ENCODE results near the gene ANKDD1B.

Gene ANKDD1B

GRCh38 chr5:75616971-75617621 lies 5.8 kb downstream of the ANKDD1B start:
- no peak for DNase-seq (ENCODE audit: low read depth)

GRCh38 chr5:75617736-75618352 lies 6.6 kb downstream of the ANKDD1B start:
- DNase-seq (ENCODE audit: low read depth) = no peak

DNA sequence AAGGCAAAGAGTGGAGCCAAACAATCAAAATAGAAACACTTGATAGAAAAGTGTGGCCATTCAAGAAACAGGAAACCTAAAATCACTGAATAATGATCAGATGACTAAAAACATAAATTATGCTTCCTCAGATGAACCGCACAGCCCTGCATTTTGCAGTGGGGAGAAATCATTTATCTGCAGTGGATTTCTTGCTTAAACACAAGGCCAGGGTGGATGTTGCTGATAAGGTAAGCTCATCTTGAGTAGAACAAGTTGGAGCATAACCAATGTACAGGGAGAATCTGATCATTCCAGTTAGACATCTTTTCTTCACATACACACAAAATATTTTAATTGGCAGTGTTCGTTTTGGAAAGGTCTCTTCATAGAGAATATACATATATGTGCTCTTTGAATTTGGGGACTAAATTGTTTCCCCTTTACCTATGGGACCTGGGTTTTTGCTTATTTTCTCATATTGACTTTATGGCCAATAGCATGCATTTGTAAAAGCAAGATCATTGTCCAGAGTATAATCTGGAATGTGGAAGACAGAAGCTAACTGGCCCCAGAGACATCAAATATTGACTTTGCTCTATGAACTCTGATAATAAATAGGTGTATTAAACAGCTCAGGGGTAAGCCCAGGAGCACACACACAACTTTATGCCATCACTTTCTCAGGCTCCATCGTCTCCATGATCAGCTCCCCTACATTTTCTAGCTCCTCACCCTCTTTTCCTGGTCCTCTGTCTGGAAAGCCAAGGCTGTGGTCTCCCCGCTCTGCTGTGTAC lies 9.1 kb downstream of the ANKDD1B start:
- DNase-seq (ENCODE audit: low read depth) = no peak

GRCh38 chr5:75622564-75622963 lies 11.3 kb downstream of the ANKDD1B start:
- no peak for DNase-seq (ENCODE audit: low read depth)

DNA sequence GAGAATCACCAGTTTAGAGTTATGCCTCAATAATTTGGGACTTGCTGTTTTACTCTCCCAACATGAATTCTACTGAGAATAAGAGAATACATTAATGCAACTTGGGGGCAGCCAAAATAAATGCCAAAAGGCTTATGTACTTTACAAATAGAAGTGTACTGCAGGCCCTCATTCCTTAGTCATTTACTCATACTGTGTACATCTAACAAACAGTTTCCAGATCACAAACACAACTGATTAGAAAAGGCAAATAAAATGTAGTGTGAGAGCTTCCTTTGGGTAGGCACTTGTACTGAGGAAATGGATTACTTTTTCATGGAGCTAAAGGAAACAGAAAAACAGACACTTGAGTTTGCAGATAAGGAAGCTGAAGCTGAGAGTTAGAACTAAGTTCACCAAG lies 12.6 kb downstream of the ANKDD1B start:
- no peak for DNase-seq (ENCODE audit: low read depth)

GRCh38 chr5:75626959-75627358 lies 15.7 kb downstream of the ANKDD1B start:
- DNase-seq (ENCODE audit: low read depth) = no peak

DNA sequence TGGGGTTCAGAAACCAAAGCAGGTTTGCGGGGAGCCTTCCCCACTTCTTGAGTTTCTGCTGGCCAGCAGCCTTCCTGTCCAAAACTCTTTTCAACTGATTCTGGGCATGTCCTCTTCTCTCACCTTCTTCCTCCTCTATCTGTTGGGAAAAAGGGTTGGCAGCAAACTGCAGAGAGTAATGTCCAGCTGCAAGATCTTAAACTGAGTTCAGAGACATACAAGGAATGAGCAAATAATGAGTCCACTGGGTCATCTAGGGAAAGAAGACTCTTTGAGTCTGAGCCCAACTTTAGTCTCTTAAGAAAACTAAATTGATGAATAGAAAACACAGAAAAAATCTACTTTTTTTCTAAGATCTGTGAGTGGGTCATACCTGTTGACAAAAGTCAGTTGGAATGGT lies 16.5 kb downstream of the ANKDD1B start:
- no peak for DNase-seq (ENCODE audit: low read depth)

DNA sequence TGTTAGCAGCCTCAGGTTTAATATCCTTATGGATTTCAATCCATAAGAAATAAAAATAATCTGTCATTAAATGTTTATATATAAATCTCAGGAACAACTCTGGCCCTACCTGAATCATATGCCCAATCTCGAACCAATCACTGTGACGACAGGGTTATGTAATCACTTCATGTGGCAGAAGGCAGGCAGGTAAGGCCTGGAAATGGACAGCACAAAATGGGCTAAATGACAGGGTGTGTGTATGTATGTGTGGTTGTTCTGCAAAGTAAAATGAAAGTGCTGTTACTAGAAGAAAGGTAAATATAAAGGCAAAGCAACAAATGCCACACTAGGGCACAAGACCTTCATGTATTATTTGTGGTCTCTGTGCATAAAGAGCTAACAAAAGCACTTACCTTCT lies 19.6 kb downstream of the ANKDD1B start:
- DNase-seq (ENCODE audit: low read depth) = no peak

DNA sequence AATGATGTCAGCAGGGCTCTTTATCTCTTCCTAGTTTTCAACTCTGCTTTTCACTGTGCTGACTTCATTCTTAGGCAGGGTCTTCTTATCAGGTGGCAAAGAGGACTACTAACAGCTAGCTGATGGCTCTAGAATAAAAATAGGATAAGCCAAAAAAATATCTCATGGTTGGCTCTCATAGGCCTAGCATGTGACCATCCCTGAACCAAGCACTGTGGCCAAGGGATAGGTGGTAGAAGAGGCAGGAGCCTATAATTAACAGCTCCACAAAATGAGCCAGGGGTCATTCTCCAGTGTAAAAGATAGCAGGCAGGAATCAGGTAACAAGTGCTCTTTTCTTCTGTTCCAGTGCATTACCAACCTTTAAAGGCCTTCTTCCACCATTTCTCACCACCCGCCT lies 21.1 kb downstream of the ANKDD1B start:
- DNase-seq (ENCODE audit: low read depth) = no peak

DNA sequence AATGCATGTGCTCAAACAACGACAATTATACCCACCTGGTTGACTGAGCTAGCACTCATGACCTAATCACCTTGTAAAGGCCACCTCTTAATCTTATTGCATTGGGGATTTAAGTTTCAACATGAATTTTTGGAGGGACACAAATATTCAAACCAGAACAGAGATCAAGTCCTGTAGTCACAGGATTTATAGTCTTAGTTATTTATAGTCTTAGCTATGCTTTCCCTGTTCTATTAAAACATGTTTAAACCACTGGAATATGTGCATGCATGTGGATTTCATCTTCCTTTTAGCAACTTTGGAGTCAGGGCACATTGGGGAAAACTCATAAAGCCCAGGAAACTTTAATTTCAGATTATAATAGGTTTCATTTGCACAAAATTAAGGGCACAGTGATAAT lies 26.7 kb downstream of the ANKDD1B start:
- no peak for DNase-seq (ENCODE audit: low read depth)

- no peak for DNase-seq (ENCODE audit: low read depth)
Measured at GRCh38 chr5:75639535-75640311, 28.5 kb downstream of the ANKDD1B start.

DNA sequence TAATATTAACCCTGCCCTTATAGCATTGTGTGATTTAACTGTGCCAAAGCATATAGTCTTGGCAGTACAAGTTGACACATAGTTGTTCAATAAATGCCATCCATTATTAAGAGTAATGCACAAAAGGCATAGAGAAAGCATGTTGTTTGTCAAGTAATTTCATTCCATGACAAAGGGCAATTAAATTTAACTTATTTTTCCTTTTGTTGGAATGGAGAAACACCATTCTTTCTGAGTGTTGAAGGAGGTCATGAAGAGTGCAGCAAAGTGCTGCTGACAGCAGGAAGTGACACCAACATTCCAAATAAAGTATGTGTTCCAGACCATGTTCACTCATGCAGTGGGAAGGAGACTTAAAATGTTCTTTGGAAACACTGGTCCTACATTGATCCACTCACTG lies 29.1 kb downstream of the ANKDD1B start:
- no peak for DNase-seq (ENCODE audit: low read depth)

DNA sequence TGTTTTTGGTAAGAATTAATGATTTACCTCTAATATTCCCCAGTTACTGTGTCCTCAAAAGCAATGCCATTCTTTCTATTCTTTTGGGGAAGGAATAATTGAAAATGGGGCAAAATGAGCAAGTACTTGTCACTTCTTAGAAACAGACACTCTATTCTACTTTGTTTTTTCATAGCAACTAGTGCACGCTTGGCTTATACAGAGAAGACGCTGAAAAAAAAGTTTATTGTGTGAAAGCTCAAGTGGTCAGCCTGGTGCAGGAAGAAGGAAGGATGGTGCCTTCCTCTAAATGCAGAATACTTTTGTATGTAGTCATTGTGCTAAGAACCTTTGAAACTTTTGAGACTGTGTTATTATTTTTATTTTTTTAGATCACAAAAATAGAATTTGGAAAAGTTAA lies 29.6 kb downstream of the ANKDD1B start:
- DNase-seq (ENCODE audit: low read depth) = no peak

GRCh38 chr5:75648712-75649111 lies 37.5 kb downstream of the ANKDD1B start:
- DNase-seq (ENCODE audit: low read depth) = no peak

- DNase-seq (ENCODE audit: low read depth) = no peak
Measured at GRCh38 chr5:75651575-75652238, 40.5 kb downstream of the ANKDD1B start.

GRCh38 chr5:75653521-75653920 lies 42.3 kb downstream of the ANKDD1B start:
- DNase-seq (ENCODE audit: low read depth) = no peak

GRCh38 chr5:75654693-75655295 lies 43.5 kb downstream of the ANKDD1B start:
- no peak for DNase-seq (ENCODE audit: low read depth)

- DNase-seq (ENCODE audit: low read depth) = no peak
Measured at GRCh38 chr5:75656311-75657003, 45.2 kb downstream of the ANKDD1B start.

GRCh38 chr5:75659791-75660450 lies 48.7 kb downstream of the ANKDD1B start:
- no peak for DNase-seq (ENCODE audit: low read depth)

DNA sequence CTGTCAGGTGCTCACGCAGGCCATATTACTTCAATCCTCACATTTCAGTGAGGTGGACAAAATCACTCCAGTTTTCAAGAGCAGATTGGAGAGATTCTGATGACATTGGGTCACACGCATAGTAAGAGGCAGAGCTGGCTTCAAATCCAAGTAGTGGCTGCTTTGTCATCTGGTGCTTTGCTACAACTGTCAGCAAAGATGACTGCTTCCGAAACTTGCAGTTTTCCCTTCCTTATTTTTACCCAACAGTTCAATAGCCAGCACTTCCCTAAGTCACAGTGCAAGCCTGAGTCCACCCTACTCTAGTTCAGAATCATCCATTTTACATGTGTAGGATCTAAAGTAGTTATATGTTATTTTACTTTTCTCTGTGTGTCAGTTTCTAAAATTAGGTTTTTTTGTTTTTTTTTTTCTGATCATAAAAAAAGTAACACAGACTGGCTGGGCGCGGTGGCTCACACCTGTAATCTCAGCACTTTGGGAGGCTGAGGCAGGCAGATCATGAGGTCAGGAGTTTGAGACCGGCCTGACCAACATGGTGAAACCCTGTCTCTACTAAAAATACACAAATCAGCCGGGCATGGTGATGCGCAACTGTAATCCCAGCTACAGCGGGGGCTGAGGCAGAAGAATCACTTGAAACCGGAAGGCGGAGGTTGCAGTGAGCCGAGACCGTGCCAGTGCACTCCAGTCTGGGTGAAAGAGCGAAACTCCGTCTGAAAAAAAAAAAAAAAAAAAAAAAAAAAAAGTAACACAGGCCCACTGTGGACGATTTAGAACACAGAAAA lies 49.6 kb downstream of the ANKDD1B start:
- DNase-seq (ENCODE audit: low read depth) = no peak

Measured in T-helper 22 cell (primary cell).